Osteocyte (in vitro differentiated cells): ENCODE data around the gene MYO3B. TPM values are rescaled to one million over a fixed set of nuclear protein-coding genes. Genes with fewer than 3 reads are reported as not detected.

Source experiments
- DNase-seq: peaks from one replicate; pipeline ENCODE4 v3.0.0; 2021; ENCODE audit warnings: mixed read lengths; ENCODE audit not compliant: unreplicated experiment; ENCODE audit errors: extremely low spot score
- H3K27ac Mint-ChIP-seq: one replicate; pipeline ENCODE4 v1.8.0; 2021; ENCODE audit warnings: mild to moderate bottlenecking, mixed read lengths; ENCODE audit not compliant: unreplicated experiment
- H3K27me3 Mint-ChIP-seq: one replicate; pipeline ENCODE4 v1.8.0; 2021; ENCODE audit warnings: mixed read lengths; ENCODE audit not compliant: unreplicated experiment
- H3K36me3 Mint-ChIP-seq: one replicate; pipeline ENCODE4 v1.8.0; 2021; ENCODE audit warnings: mixed read lengths; ENCODE audit not compliant: unreplicated experiment
- H3K4me1 Mint-ChIP-seq: one replicate; pipeline ENCODE4 v1.8.0; 2021; ENCODE audit warnings: mixed read lengths; ENCODE audit not compliant: unreplicated experiment
- H3K4me3 Mint-ChIP-seq: one replicate; pipeline ENCODE4 v1.8.0; 2021; ENCODE audit warnings: mild to moderate bottlenecking, moderate library complexity, mixed read lengths; ENCODE audit not compliant: unreplicated experiment
- H3K9me3 Mint-ChIP-seq: one replicate; pipeline ENCODE4 v1.8.0; 2021; ENCODE audit warnings: mixed read lengths; ENCODE audit not compliant: unreplicated experiment
- CTCF ChIP-seq: fragments of 200-600 bp; sonication (generic); IDR thresholded peaks from 2 replicates; pipeline ENCODE4 v1.5.0; 2021; ENCODE audit warnings: antibody characterized with exemption, mild to moderate bottlenecking, moderate library complexity
- total RNA-seq: library from RNA; stranded (reverse); gene quantifications from 2 replicates; pipeline ENCODE4 v1.2.1, GENCODE V29; 2021

Gene MYO3B
- total RNA-seq, 1 donor from 2014 or later = not detected

DNA sequence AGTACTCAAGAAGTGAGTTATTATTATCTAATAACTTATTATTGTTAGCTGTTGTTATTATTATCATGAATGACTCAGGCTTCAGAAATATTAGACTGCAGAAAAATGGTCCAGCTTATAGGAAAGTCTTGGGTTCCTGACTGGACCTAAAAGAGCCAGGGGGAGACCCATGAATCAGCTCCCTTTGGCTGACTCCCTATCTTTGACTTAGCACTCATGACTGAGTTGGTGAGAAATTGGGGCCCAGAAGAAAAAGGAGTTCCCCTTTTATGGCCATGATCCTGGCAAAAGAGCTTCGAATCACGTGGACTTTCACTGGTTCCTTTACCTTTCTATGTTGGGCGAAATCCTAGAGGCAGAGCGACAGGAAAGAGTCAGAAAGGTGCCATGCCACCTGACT lies 145.8 kb downstream of the MYO3B start:
- Mint-ChIP-seq H3K36me3 (no peaks in the 10 kb centered on the region), H3K4me3 (no peak overlapping the region)

DNA sequence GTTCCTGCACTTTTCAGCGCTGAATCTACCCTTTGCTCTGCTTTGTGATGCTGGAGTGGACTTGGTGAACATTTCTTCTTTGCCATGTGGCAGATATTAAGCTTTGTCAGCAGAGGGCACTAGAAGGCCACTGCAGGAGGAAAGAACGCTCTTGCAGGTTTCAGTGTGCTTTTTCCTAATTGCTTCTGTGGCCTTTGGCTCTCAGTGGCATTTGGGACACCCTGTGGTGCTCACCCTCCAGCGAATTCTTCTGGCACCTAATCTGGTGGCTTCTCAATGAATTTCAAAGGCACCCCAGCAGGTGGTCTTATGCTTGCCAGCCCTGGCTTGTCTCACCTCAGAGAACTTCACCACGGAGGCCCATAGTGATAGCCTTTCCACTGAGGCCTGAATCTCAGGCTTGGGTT lies 146.7 kb downstream of the MYO3B start:
- DNase-seq = no peak

More for the DNA sequence above, 145.8 kb downstream of the MYO3B start:
- TF ChIP-seq CTCF = no peak
- peaks cover 12% of the 10 kb centered on the region for H3K27me3 Mint-ChIP-seq
- no peak overlapping the region for H3K27ac Mint-ChIP-seq
- H3K9me3 Mint-ChIP-seq = peaks cover 21% of the 10 kb centered on the region
- H3K4me1 Mint-ChIP-seq = no peaks in the 10 kb centered on the region
- no peak for DNase-seq

DNA sequence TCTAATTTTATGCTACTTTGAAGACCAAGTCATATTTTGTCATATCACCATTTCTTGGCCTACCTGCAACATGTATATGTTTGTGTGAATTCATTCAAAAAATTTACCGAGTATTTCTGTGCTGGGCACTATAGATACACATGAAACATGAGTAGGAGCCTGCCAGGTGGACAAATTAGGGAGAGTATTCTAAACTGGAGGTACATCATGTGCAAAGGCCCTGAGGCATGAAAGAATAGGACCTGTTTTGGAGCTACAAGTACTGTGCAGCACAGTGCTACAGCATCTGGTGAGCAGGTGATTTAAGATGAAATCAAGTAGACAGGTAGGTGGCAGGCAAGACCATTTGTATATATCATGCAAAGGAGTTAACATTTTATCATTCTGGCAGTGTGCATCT lies 152.9 kb downstream of the MYO3B start:
- DNase-seq = no peak
- no peaks in the 10 kb centered on the region for H3K36me3 Mint-ChIP-seq
- H3K9me3 Mint-ChIP-seq = peaks cover 8% of the 10 kb centered on the region
- no peak overlapping the region for H3K4me3 Mint-ChIP-seq
- no peaks in the 10 kb centered on the region for H3K4me1 Mint-ChIP-seq
- TF ChIP-seq CTCF = no peak
- H3K27me3 Mint-ChIP-seq = peaks cover 27% of the 10 kb centered on the region
- H3K27ac Mint-ChIP-seq = no peak overlapping the region

More for the DNA sequence above, 146.7 kb downstream of the MYO3B start:
- no peaks in the 10 kb centered on the region for H3K4me1 Mint-ChIP-seq
- H3K27ac Mint-ChIP-seq = no peak overlapping the region
- no peak overlapping the region for H3K4me3 Mint-ChIP-seq
- peak; percentile 67 for TF ChIP-seq CTCF
- peaks cover 14% of the 10 kb centered on the region for H3K9me3 Mint-ChIP-seq
- peaks cover 12% of the 10 kb centered on the region for H3K27me3 Mint-ChIP-seq
- H3K36me3 Mint-ChIP-seq = no peaks in the 10 kb centered on the region

- H3K9me3 Mint-ChIP-seq = peaks cover 8% of the 10 kb centered on the region
- no peak overlapping the region for H3K27ac Mint-ChIP-seq
- no peak for DNase-seq
- peaks cover 21% of the 10 kb centered on the region for H3K27me3 Mint-ChIP-seq
- no peak overlapping the region for H3K4me3 Mint-ChIP-seq
- H3K36me3 Mint-ChIP-seq = no peaks in the 10 kb centered on the region
- no peak for TF ChIP-seq CTCF
- no peaks in the 10 kb centered on the region for H3K4me1 Mint-ChIP-seq
Measured at GRCh38 chr2:170332676-170333402, 154.9 kb downstream of the MYO3B start.

DNA sequence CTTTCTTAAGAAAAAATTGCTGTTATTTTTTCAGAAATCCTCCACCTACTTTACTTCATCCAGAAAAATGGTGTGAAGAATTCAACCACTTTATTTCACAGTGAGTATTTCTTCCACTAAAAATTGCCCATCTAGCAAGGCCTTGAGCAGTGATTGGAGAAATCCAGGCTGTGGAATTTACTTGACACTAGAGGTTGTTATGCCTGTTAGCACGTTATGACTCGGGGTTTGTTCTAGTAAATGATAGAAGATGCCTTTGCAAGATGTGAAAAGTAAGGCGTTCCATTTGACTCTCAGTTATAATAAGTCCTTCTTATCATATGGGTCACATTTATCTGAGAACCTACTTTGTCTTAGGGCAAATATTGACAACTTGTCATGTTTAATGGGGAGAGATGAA lies 157.4 kb downstream of the MYO3B start:
- H3K9me3 Mint-ChIP-seq = peaks cover 8% of the 10 kb centered on the region
- no peaks in the 10 kb centered on the region for H3K36me3 Mint-ChIP-seq
- no peaks in the 10 kb centered on the region for H3K4me1 Mint-ChIP-seq
- no peak for DNase-seq
- peaks cover 30% of the 10 kb centered on the region for H3K27me3 Mint-ChIP-seq
- H3K27ac Mint-ChIP-seq = no peak overlapping the region
- no peak for TF ChIP-seq CTCF
- no peak overlapping the region for H3K4me3 Mint-ChIP-seq
